HL-60/S4 treated with phorbol 12-myristate 13-acetate at 8.2 ng/mL for 4 days and 3 days (cell line): Measurements from ENCODE around the gene TNFRSF13B.
"Not testable (repeated sequence)": the region's sequence is repeated elsewhere in the genome, so short reads cannot be mapped to it uniquely, and the experiment has no call there.

Experiments used
- in situ Hi-C: fragments of 300-500 bp; cut with MboI; formaldehyde crosslinking; loops from 2 replicates; pipeline ENCODE4 v1.15.0; 2022; ENCODE audit warnings: low sequenced_read_pairs

Gene TNFRSF13B

GRCh38 chr17:16969931-16970906 lies 1.7 kb downstream of the TNFRSF13B start:
- in situ Hi-C loops: no loop called here

- in situ Hi-C loops: no loop called here
Measured at GRCh38 chr17:16968786-16969185, 3.1 kb downstream of the TNFRSF13B start.

DNA sequence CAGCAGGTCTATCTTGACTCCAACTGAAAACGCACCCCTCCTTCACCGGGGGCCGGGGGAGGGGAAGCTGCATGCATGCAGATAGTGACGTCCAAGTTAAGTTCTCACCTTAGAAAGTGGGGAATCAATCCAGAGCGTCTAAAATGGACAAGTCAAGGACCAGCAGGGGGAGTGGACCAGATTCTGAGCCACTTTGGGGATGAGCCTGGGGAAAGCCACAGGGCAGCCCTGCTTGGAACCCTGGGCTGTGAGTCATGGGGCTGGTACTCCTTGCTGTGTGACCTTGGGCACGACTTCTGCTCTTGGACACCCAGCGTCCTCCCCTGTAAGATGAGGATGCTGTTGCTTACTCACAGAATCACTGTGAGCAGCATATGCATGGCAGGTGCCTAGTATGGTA lies 9.1 kb downstream of the TNFRSF13B start:
- in situ Hi-C loops: no loop called here

DNA sequence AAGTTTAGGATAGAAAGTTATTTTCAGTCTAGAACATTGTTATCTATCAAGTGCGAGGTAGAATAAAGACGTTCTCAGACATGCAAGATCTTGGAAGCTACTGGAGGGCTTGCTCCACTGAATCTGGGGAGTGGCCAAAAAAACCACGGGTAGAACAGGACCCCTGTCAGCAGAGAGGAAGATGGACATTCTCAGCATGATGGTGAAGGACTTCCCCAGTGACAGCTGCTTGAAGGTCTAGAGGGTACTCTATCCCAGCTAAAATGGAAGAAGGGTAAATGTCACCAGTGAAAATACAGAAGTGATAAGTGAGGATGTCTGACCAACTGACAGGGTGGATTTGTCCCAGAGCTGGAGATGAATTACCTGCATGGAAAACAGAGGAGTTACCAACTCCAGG lies 10.1 kb downstream of the TNFRSF13B start:
- in situ Hi-C loops: no loop called here

DNA sequence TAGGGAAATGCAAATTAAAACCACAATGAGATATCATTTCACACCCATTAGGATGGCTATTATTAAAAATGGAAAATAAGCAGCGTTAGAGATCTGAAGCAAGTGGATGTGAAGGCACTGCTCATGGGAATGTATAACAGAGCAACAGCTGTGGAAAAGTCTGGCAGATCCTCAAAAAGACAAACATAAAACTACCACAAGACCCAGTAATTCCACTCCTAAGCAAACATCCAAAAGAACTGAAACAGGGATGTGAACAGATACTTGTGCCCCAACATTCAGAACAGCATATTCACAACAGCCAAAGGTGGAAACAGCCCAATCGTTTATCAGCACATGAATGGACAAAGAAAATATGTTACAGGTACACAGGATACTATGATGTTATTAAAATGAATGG lies 10.9 kb downstream of the TNFRSF13B start:
- in situ Hi-C loops: not testable (repeated sequence)

GRCh38 chr17:16955011-16955410 lies 16.9 kb downstream of the TNFRSF13B start:
- in situ Hi-C loops: not testable (repeated sequence)

GRCh38 chr17:16954521-16954920 lies 17.4 kb downstream of the TNFRSF13B start:
- in situ Hi-C loops: no loop called here

DNA sequence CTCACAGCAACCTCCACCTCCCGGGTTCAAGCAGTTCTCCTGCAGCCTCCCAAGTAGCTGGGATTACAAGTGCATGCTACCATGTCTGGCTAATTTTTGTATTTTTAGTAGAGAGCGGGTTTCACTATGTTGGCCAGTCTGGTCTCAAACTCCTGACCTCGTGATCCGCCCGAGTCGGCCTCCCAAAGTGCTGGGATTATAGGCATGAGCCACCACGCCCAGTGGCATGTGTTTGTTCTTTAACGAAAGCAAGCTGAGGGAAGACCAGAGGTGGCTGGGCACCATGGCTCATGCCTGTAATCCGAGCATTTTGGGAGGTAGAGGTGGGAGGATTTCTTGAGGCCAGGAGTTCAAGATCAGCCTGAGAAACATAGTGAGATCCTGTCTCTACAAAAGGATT lies 18.1 kb downstream of the TNFRSF13B start:
- in situ Hi-C loops: no loop called here

GRCh38 chr17:16953347-16953746 lies 18.6 kb downstream of the TNFRSF13B start:
- in situ Hi-C loops: no loop called here

GRCh38 chr17:16952401-16952800 lies 19.5 kb downstream of the TNFRSF13B start:
- in situ Hi-C loops: no loop called here

DNA sequence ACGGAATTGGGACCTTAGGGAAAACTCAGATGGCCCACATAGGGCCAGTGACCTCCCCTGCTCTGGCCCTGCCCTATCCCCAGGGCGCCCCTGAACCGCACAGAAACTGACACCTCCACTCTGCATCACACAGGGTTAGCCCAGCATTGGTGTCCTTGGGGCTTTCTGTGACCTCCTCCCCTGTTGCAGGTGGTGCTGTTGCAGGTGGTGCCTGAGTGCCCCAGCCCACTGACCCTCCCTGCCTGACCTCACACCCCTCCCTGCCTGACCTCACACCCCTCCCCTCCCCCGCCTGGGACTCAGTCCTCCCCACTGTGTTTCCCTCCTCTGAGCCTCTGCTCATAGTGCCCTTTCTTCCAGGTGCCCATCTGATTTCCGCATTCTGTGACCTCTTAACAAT lies 21.4 kb downstream of the TNFRSF13B start:
- in situ Hi-C loops: no loop called here

DNA sequence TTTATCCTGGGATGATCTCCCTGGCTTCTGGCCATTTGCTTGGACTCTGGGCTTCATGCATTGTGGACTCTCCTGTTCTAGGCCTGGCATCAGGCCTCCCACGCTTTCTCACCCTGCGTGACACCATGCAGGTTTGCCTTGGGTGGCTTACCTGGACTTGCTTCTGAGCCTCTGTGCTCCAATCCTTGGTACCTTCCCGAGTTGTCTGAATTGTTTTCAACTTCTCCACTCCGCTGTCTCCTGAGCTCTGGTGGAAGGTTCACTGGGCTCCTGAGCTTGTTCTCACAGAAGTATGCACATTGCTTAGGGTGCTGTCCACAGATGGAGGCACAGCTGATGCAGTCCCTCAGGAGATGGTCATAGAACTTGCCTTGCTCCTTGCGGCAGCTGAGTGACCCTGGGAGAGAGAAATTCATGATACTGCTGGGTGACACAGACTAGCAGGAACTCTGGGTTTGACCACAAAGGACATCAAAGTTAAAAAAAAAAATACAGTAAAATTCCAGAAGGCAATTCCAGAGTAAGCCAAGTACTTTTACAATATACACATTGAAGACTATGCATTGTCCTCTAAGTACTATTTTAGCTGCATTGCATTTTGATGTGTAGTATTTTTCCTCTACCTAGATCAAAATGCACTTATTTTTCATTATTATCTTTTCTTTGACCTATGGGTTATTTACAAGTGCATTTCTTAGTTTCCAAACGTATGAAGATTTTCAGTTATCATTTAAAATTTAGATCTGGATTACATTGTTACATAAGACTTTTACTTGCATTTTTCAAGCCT lies 23.1 kb downstream of the TNFRSF13B start:
- in situ Hi-C loops: no loop called here

DNA sequence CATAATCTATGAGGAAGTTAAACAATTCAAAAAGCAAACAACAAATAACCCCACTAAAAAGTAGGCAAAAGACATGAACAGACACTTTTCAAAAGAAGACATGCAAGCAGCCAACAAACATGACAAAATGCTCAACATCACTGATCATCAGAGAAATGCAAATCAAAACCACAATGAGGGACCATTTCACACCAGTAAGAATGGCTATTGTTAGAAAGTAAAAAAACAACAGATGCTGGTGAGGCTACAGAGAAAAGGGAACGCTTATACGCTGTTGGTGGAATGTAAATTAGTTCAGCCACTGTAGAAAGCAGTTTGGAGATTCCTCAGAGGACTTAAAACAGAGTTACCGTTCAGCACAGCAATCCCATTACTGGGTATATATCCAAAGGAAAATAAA lies 24.4 kb downstream of the TNFRSF13B start:
- in situ Hi-C loops: no loop called here

GRCh38 chr17:16945663-16946218 lies 26.2 kb downstream of the TNFRSF13B start:
- in situ Hi-C loops: no loop called here

- in situ Hi-C loops: no loop called here
Measured at GRCh38 chr17:16945136-16945482, 26.8 kb downstream of the TNFRSF13B start.

DNA sequence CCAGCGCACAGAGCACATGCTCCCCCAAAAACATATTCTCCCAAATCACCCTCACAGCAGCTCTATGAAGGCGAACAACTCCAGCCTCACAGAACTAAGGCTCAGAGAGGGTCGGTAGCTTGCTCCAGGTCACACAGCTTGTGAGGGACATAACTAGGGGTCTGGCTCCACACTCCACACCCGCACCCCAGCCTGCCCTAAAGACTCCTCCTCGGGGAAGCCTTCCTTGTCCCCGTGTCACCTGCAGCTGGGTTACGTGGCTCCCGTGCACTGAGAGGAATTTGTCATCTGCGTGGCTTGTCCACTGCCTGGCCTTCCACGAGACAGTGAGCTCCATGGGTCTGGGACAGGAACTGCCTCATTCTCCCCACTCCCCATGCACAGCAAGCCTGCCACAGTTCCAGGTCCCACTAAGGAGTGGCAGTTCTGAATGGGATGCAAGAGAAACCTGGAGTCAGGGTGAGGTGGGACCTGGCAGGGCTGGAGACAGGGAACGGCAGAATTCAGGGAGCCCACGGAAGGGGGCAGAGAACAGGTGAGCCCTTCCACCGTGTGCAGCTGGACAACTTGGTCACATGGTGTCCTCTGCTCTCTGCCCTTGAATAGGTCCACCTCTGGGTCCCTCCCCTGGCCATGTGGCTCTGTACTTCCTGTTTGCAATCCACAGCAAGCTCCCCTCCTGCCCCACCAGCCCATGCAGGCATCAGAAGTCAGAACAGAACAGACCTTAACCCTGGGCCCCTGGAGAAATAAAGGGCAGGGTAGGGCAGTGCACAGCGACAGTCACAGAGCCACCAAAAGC lies 27.4 kb downstream of the TNFRSF13B start:
- in situ Hi-C loops: no loop called here

DNA sequence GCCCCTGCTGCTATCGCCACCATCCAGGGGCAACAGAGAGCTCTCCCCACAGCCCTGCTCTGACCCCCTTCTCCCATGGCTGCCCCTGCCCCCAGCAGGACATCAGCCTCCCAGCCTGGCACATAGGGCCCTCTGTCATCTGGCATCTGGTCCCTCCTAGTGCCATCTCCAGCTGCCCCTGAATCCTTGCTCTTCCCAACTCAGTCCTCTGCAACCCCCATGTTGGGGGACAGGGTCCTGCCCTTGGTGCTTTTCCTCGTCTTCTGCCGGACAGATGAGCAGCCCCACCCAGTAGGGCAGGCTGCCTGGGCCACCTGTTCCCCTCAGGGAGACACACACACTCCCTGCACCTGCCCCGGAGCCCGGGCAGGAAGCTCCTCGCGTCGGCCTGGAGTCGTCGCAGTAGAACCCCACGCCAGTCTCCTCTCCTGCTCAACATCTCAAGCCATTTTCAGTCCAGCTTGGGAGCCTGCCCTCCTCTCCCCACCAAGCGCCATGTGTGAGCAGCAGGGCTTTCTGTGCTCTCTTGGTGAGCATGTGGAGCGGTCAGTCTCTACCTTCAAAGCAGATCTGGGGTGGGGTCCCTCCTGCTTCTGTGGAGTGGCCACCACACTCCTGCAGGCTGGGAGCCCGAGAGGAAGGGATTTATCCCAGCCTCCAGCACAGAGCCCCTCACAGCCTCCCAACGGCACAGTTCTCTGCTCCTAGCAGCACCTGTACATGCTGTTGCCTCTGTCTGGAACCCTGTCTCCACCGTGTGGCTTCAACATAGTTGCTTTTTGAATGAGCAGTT lies 28.2 kb downstream of the TNFRSF13B start:
- in situ Hi-C loops: no loop called here

- in situ Hi-C loops: no loop called here
Measured at GRCh38 chr17:16943032-16943352, 28.9 kb downstream of the TNFRSF13B start.

- in situ Hi-C loops: no loop called here
Measured at GRCh38 chr17:16942141-16943031, 29.5 kb downstream of the TNFRSF13B start.
